Esophagus squamous epithelium (tissue), 4 donors: ENCODE data around the gene ZNF443.
"Not testable (repeated sequence)": the region's sequence is repeated elsewhere in the genome, so short reads cannot be mapped to it uniquely, and the experiment has no call there.

ENCODE experiments used
- POLR2A ChIP-seq, 4 donors: fragments of 450-650 bp; IDR thresholded peaks; one replicate each; pipeline ENCODE4 v1.6.1; 2017; ENCODE audit warnings: antibody characterized with exemption in 4 of 4, mild to moderate bottlenecking in 4 of 4, moderate library complexity in 3 of 4
- TF ChIP-seq, protein P1 (sequence below), 6 experiments: fragments of 450-650 bp in 4 of 6; fragments of 200-600 bp in 2 of 6; sonication (generic) in 2 of 6; IDR thresholded peaks; one replicate each; pipeline ENCODE4 v1.5.1; 2016 to 2019; ENCODE audit warnings: antibody characterized with exemption in 6 of 6, mild to moderate bottlenecking in 4 of 6, moderate library complexity in 4 of 6

DNA sequence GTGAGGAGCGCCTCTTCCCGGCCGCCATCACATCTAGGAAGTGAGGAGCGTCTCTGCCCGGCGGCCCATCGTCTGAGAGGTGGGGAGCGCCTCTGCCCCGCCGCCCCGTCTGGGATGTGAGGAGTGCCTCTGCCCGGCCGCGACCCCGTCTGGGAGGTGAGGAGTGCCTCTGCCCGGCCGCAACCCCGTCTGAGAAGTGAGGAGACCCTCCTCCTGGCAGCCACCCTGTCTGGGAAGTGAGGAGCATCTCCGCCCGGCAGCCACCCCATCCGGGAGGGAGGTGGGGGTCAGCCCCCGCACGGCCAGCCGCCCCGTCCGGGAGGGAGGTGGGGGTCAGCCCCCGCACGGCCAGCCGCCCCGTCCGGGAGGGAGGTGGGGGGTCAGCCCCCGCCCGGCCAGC, 26.8 kb upstream of the ZNF443 start:
- TF ChIP-seq, protein P1, sequence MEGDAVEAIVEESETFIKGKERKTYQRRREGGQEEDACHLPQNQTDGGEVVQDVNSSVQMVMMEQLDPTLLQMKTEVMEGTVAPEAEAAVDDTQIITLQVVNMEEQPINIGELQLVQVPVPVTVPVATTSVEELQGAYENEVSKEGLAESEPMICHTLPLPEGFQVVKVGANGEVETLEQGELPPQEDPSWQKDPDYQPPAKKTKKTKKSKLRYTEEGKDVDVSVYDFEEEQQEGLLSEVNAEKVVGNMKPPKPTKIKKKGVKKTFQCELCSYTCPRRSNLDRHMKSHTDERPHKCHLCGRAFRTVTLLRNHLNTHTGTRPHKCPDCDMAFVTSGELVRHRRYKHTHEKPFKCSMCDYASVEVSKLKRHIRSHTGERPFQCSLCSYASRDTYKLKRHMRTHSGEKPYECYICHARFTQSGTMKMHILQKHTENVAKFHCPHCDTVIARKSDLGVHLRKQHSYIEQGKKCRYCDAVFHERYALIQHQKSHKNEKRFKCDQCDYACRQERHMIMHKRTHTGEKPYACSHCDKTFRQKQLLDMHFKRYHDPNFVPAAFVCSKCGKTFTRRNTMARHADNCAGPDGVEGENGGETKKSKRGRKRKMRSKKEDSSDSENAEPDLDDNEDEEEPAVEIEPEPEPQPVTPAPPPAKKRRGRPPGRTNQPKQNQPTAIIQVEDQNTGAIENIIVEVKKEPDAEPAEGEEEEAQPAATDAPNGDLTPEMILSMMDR (IDR thresholded peaks at IDR 0.05), result not testable (repeated sequence)
- TF ChIP-seq POLR2A (IDR thresholded peaks at IDR 0.05), result not testable (repeated sequence)
